Measurements from ENCODE around the gene OGFR. TPM values are rescaled to one million over a fixed set of nuclear protein-coding genes. Genes with fewer than 3 reads are reported as not detected.

The OGFR gene
- total and polyA plus RNA-seq, 9 donors = 28.6 to 52.9 (median 43.0) TPM

DNA sequence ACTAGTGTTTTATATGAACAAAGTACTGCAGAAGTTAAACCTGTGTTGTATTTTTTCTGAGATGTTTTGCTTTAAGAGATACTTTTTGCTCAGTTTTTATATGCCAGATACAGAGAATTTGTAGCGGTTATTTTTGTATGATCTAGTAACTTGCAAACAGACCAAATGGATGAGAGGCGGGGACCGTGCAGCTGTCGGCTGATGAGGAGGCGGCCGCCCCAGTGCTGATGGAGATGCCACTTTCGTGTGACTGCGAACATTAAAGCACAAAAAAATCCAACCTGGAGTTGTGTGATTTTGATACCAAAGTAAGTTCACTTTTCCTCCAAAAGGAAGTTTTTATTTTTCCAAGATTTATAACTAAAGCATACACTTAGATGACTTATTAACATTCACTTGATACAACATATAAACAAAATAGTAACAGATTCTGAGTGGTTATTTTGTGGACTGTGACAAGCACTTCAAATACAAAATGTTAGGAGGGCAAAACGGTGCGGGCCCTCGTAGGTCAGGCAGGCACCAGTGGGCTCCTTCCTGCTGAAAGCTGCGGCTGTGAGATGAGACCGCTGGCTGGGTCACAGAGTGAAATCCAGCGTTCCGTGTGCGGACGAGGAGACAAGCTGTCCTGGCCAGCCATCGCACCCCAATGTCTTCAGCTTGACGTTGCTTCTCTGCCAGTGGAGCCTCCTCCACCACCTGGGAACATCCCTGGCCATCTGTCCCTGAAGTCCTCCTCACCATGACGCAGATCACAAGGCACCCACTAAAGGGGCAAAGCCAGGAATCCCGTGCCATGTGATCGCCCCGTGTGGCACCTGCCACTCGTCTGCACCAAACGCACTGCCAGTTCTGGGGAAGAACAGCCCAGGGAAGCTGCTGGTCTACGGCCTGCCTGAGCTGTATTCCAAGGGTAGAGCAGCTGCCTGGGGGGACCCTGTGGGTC lies 4.0 kb upstream of the OGFR start:
- Histone ChIP-seq H3K27me3 (no peaks in the 10 kb centered on the region), H3K27ac (no peak overlapping the region), H3K4me1 (ENCODE audit: insufficient read depth) (peaks cover 4% of the 10 kb centered on the region), H3K36me3 (no peaks in the 10 kb centered on the region), H3K4me3 (no peak overlapping the region), H3K9me3 (no peaks in the 10 kb centered on the region)
- intact Hi-C loops (cut with DNase I) = loop anchor here in 1 of 4 donors (5.0 kb wide), 1 partner anchor 393 kb away; the partner anchor contains the start of gene CABLES2
- TF ChIP-seq, protein P1, sequence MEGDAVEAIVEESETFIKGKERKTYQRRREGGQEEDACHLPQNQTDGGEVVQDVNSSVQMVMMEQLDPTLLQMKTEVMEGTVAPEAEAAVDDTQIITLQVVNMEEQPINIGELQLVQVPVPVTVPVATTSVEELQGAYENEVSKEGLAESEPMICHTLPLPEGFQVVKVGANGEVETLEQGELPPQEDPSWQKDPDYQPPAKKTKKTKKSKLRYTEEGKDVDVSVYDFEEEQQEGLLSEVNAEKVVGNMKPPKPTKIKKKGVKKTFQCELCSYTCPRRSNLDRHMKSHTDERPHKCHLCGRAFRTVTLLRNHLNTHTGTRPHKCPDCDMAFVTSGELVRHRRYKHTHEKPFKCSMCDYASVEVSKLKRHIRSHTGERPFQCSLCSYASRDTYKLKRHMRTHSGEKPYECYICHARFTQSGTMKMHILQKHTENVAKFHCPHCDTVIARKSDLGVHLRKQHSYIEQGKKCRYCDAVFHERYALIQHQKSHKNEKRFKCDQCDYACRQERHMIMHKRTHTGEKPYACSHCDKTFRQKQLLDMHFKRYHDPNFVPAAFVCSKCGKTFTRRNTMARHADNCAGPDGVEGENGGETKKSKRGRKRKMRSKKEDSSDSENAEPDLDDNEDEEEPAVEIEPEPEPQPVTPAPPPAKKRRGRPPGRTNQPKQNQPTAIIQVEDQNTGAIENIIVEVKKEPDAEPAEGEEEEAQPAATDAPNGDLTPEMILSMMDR (IDR thresholded peaks at IDR 0.05) = no peak
- no peak for TF ChIP-seq POLR2A (IDR thresholded peaks at IDR 0.05)
- no peak for TF ChIP-seq EP300 (IDR thresholded peaks at IDR 0.05)
- DNase-seq = no peak
- WGBS, 3 donors = 81 to 83% (median 82%) methylated on average over 26 of the region's 26 CpGs

- no peaks in the 10 kb centered on the region for H3K36me3 ChIP-seq
- intact Hi-C loops (cut with DNase I) = loop anchor here in 1 of 4 donors (5.0 kb wide), 1 partner anchor 394 kb away; the partner anchor contains the start of gene CABLES2
- H3K9me3 ChIP-seq = no peaks in the 10 kb centered on the region
- WGBS, 3 donors = 82 to 88% (median 86%) methylated on average over 15 of the region's 15 CpGs
- no peak overlapping the region for H3K4me3 ChIP-seq
- peaks cover 10% of the 10 kb centered on the region for H3K4me1 ChIP-seq (ENCODE audit: insufficient read depth)
- no peak for DNase-seq
- no peak for TF ChIP-seq EP300 (IDR thresholded peaks at IDR 0.05)
- TF ChIP-seq POLR2A (IDR thresholded peaks at IDR 0.05) = no peak
- TF ChIP-seq, protein P1 (IDR thresholded peaks at IDR 0.05) = no peak
- H3K27ac ChIP-seq = no peak overlapping the region
- H3K27me3 ChIP-seq = no peaks in the 10 kb centered on the region
Measured at GRCh38 chr20:62801284-62802010, 3.2 kb upstream of the OGFR start.

DNA sequence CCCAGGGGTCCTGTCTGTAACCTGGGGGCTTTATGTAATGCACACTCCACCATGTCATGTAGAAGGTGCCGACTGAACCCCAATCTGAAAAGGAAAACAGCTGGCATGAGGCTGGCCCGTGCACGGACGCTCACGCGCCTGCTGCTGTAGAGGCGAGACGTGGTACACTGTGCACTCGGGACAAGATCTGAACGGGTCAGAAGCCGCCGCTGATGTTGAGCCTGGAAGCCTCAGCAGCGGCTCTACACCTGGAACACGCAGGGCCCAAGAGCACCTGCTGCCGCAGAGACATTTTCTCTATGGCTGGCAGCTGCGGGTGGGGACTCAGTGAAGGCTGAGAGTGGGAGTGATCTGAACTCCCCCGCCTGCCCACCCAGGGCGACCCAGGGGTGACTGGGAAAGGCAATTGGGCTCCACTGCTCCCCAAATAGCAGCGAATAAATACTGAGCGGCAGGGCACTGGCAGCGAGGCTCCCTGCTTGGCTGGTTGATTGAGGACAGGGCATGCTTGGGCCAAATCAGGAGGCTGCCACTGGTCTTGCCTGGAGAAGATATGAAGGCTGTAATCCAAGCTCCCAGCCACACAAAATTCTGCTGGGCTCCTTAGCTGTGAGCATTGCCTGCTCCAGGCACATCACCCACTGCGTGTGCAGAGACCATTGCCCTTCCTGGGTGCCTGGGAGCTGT lies 2.5 kb upstream of the OGFR start:
- intact Hi-C loops (cut with DNase I) = loop anchor here in 1 of 4 donors (5.0 kb wide), 1 partner anchor 395 kb away; the partner anchor contains the start of gene CABLES2
- no peaks in the 10 kb centered on the region for H3K9me3 ChIP-seq
- 59 to 70% (median 69%) methylated on average over 22 of the region's 22 CpGs for WGBS, 3 donors
- TF ChIP-seq POLR2A (IDR thresholded peaks at IDR 0.05) = no peak
- no peak for TF ChIP-seq EP300 (IDR thresholded peaks at IDR 0.05)
- TF ChIP-seq, protein P1 (IDR thresholded peaks at IDR 0.05) = no peak
- H3K36me3 ChIP-seq = no peaks in the 10 kb centered on the region
- H3K27me3 ChIP-seq = no peaks in the 10 kb centered on the region
- no peak overlapping the region for H3K4me3 ChIP-seq
- H3K4me1 ChIP-seq (ENCODE audit: insufficient read depth) = peaks cover 11% of the 10 kb centered on the region
- no peak for DNase-seq
- H3K27ac ChIP-seq = no peak overlapping the region
